ENCODE results near the gene SSU72. TPM values are rescaled to one million over a fixed set of nuclear protein-coding genes. Genes with fewer than 3 reads are reported as not detected.
"Not testable (repeated sequence)": the region's sequence is repeated elsewhere in the genome, so short reads cannot be mapped to it uniquely, and the experiment has no call there.

Gene SSU72
- total RNA-seq, 4 donors from 2014 or later: 78.7 to 134 (median 112) TPM

DNA sequence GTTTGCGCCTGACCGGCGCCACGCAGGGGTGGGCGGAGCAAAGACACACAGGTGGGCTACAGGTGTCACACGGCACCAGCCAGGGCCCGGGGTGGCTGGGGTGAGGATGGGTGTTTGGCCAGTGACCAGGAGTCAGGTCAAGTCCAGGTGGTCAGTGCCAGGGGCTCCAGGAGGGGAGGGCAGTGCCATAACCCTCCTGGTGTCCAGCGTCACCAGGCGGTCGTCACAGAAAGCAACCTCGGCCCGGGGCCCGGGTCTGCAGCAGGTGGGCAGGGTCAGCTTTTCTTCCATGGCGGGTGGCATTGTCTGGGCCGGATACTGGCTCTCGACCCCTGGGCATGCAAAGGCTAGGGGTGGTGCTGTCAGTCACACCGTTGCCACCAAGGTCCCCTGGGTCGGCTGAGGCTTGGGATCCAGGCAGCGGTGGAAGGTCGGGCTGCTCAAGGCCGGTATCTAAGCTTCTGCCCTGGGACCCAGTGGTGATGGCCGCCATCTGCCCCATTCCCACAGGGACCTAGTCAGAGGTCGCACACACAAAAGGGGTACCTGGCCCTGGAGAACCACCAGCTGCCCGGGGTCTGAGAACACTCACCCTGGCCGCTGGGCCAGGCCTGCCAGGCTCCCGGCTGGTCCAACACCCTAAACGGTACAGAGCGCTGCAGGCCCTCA, 23.5 kb upstream of the SSU72 start:
- H3K4me1 ChIP-seq: peaks cover 19 to 38% (median 25%) of the 10 kb centered on the region in 4 donors
- 90% methylated on average over 25 of the region's 28 CpGs for WGBS
- DNase-seq (ENCODE audit: extremely low spot score): no peak
- no peak overlapping the region for H3K27ac ChIP-seq (replicated peaks in 1 of 4)
- no peaks in the 10 kb centered on the region for H3K9me3 ChIP-seq
- intact Hi-C loops (cut with DNase I): no loop called here
- TF ChIP-seq, protein P1, sequence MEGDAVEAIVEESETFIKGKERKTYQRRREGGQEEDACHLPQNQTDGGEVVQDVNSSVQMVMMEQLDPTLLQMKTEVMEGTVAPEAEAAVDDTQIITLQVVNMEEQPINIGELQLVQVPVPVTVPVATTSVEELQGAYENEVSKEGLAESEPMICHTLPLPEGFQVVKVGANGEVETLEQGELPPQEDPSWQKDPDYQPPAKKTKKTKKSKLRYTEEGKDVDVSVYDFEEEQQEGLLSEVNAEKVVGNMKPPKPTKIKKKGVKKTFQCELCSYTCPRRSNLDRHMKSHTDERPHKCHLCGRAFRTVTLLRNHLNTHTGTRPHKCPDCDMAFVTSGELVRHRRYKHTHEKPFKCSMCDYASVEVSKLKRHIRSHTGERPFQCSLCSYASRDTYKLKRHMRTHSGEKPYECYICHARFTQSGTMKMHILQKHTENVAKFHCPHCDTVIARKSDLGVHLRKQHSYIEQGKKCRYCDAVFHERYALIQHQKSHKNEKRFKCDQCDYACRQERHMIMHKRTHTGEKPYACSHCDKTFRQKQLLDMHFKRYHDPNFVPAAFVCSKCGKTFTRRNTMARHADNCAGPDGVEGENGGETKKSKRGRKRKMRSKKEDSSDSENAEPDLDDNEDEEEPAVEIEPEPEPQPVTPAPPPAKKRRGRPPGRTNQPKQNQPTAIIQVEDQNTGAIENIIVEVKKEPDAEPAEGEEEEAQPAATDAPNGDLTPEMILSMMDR (IDR thresholded peaks at IDR 0.05): no peak
- no peak for TF ChIP-seq POLR2A (IDR thresholded peaks at IDR 0.05; ENCODE audit: low read depth)
- no peak for TF ChIP-seq EP300 (IDR thresholded peaks at IDR 0.05)
- TF ChIP-seq POLR2AphosphoS5 (IDR thresholded peaks at IDR 0.05): no peak
- H3K4me3 ChIP-seq: no peak overlapping the region
- peaks cover 0 to 68% (median 25%) of the 10 kb centered on the region in 4 donors for H3K27me3 ChIP-seq
- no peaks in the 10 kb centered on the region for H3K36me3 ChIP-seq

DNA sequence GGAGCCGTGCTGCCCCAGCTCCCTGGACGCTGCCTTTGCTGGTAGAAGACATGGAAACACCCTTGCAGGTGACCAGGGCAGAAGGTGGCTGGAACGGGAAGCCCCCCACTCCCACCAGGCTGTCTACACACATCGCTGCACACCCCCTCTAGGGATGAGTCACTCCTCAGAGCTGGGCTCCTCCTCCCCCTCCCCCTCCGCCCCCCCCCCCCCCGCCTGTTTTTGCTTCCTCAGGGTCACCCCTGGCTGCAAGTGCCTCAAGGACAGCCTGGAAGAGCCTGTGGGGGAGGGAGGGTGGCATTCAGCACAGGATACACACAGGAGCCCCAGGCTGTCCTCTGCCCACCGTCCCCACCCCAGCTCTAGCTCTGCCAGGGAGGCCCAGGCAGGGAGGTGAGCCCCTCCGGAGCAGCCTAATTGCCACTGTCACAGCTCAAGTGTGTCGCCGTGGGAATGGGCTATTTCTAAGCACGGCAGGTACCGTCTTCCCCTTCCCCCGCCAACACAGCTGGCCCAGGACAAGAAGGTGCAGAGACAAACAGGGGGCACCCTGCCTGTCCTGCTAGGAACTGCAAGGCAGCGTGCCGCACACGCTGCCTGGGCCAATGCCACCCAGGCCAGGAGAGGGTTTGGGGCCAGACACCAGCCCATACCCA, 22.7 kb upstream of the SSU72 start:
- WGBS: 40% methylated on average over 4 of the region's 16 CpGs

DNA sequence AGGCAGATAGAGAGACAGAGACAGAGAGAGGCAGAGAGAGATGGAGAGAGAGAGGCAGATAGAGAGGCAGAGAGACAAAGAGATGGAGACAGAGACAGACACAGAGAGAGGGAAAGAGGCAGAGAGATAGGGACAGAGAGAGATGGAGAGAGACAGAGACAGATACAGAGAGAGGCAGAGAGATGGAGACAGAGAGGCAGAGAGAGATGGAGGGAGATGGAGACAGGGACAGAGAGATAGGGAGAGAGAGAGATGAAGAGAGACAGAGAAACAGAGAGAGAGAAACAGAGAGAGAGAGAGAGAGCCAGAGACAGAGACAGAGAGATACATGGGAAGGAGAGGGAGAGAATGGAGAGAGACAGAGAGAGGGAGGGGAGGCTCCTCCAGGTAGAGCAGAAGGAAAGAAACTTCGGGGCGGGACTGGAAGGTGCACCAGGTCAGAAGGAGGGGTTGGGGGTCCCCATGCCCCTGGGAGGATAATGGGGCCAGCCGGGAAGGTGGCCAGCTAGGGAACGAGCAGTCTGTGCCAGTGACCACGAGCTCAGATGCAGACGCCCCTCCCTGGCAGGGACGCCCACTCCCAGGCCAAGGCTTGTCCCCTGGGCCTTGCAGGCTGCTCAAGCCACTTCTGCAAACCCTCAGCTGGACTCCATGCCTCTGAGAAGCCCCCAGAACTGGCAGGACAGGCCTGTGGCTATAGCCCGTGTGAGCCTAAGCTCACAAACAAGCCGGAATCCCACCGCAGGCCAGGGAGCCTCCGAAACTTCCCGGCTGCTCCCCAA, 22.0 kb upstream of the SSU72 start:
- Histone ChIP-seq H3K27ac (replicated peaks in 1 of 4) (no peak overlapping the region), H3K9me3 (no peaks in the 10 kb centered on the region), H3K4me3 (no peak overlapping the region), H3K27me3 (peaks cover 0 to 55% (median 25%) of the 10 kb centered on the region in 4 donors), H3K4me1 (peaks cover 19 to 38% (median 25%) of the 10 kb centered on the region in 4 donors), H3K36me3 (no peaks in the 10 kb centered on the region)
- TF ChIP-seq EP300 (IDR thresholded peaks at IDR 0.05) (no peak), POLR2AphosphoS5 (IDR thresholded peaks at IDR 0.05) (no peak), POLR2A (IDR thresholded peaks at IDR 0.05; ENCODE audit: low read depth) (no peak)
- TF ChIP-seq, protein P1 (IDR thresholded peaks at IDR 0.05): no peak
- DNase-seq (ENCODE audit: extremely low spot score): no peak
- intact Hi-C loops (cut with DNase I): no loop called here
- 24% methylated on average over 7 of the region's 12 CpGs for WGBS

More for the DNA sequence above, 22.7 kb upstream of the SSU72 start:
- H3K9me3 ChIP-seq: no peaks in the 10 kb centered on the region
- DNase-seq (ENCODE audit: extremely low spot score): no peak
- no peaks in the 10 kb centered on the region for H3K36me3 ChIP-seq
- TF ChIP-seq, protein P1 (IDR thresholded peaks at IDR 0.05): no peak
- TF ChIP-seq POLR2AphosphoS5 (IDR thresholded peaks at IDR 0.05): no peak
- no peak for TF ChIP-seq EP300 (IDR thresholded peaks at IDR 0.05)
- TF ChIP-seq POLR2A (IDR thresholded peaks at IDR 0.05; ENCODE audit: low read depth): no peak
- peaks cover 0 to 62% (median 25%) of the 10 kb centered on the region in 4 donors for H3K27me3 ChIP-seq
- intact Hi-C loops (cut with DNase I): no loop called here
- H3K4me3 ChIP-seq: no peak overlapping the region
- H3K4me1 ChIP-seq: peaks cover 19 to 38% (median 25%) of the 10 kb centered on the region in 4 donors
- no peak overlapping the region for H3K27ac ChIP-seq (replicated peaks in 1 of 4)

DNA sequence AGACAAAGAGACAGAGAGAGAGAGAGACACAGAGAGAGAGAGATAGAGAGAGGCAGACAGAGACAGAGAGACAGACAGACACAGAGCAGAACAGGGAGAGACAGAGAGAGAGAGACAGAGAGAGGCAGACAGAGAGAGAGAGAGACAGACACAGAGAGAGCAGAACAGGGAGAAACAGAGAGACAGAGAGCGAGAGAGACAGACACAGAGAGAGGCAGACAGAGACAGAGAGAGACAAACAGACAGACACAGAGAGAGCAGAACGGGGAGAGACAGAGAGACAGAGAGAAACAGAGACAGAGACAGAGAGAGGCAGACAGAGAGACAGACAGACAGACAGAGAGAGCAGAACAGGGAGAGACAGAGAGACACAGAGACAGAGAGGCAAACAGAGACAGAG, 20.7 kb upstream of the SSU72 start:
- H3K27ac ChIP-seq (replicated peaks in 1 of 4); intact Hi-C loops (cut with DNase I); H3K36me3 ChIP-seq; DNase-seq (ENCODE audit: extremely low spot score); H3K9me3 ChIP-seq; H3K4me3 ChIP-seq: not testable (repeated sequence)
- peaks cover 17 to 30% (median 19%) of the 10 kb centered on the region in 4 donors for H3K4me1 ChIP-seq
- WGBS: 79% methylated on average over 2 of the region's 2 CpGs
- peaks cover 0 to 43% (median 12%) of the 10 kb centered on the region in 4 donors for H3K27me3 ChIP-seq

Data from esophagus muscularis mucosa (tissue), 4 donors.